GM13976 (cell line): Measurements from ENCODE around the gene SLC25A6.

Experiments
- DNase-seq: peaks from one replicate; pipeline ENCODE4 v3.0.0; 2012; ENCODE audit warnings: low spot score
- CTCF ChIP-seq: IDR thresholded peaks from 2 replicates; pipeline ENCODE4 v1.5.1; 2012; ENCODE audit warnings: borderline replicate concordance, mild to moderate bottlenecking; ENCODE audit not compliant: insufficient read depth; ENCODE audit errors: extremely low read depth, missing control alignments, control extremely low read depth
- in situ Hi-C: fragments of 300-500 bp; cut with MboI; formaldehyde crosslinking; loops from one replicate; pipeline ENCODE4 v1.12.0; 2022; ENCODE audit warnings: low sequenced_read_pairs, mixed read lengths, inconsistent platforms; ENCODE audit not compliant: unreplicated experiment

Gene SLC25A6

DNA sequence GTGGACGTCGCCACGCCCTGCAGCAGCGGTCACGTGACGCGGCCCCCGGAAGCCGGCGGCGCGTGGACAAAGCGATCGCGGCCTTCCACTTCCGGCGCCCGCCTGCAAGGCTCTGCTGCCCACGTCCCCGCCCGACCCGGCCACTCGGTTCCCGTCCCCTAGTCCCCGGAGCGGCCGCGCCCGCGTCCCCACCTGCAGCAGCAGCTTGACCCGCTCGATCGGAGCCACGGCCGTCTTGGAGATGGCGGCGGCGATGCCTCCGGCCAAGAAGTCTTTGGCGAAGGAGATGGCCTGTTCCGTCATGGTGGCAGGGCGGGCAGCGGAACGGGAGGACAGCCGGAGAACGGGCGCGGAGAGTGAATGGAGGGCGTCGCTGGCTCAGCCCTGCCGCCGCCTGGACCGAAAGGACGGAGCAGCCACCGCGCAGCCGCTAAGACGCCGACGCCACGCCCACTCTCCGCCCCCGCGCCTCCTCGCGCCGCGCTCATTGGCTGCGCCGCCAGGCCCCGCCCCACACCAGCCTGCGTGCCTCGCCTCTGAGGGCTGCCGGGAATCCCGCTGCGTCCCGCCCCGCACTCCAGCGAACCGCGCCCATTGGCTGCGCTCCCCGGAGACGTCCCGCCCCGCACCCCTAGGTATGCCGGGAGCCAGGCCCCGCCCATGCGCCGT is at the start of gene SLC25A6:
Gene SLC25A6 (minus strand): TSS at position 407 of the 669 bp plus-strand sequence. CDS start 104 bp downstream, at position 303.
- peak; percentile 100 for DNase-seq
- in situ Hi-C loops: no loop called here
- TF ChIP-seq CTCF: no peak

GRCh38 chrX:1440506-1440905 is 48.6 kb upstream of the SLC25A6 start:
- no peak for TF ChIP-seq CTCF
- in situ Hi-C loops: no loop called here
- DNase-seq: no peak

GRCh38 chrX:1435241-1435895 is 43.5 kb upstream of the SLC25A6 start:
- no peak for TF ChIP-seq CTCF
- DNase-seq: no peak
- in situ Hi-C loops: no loop called here

- DNase-seq: no peak
- TF ChIP-seq CTCF: no peak
- in situ Hi-C loops: no loop called here
These were observed 42.9 kb upstream of the SLC25A6 start for GRCh38 chrX:1434871-1435240.

DNA sequence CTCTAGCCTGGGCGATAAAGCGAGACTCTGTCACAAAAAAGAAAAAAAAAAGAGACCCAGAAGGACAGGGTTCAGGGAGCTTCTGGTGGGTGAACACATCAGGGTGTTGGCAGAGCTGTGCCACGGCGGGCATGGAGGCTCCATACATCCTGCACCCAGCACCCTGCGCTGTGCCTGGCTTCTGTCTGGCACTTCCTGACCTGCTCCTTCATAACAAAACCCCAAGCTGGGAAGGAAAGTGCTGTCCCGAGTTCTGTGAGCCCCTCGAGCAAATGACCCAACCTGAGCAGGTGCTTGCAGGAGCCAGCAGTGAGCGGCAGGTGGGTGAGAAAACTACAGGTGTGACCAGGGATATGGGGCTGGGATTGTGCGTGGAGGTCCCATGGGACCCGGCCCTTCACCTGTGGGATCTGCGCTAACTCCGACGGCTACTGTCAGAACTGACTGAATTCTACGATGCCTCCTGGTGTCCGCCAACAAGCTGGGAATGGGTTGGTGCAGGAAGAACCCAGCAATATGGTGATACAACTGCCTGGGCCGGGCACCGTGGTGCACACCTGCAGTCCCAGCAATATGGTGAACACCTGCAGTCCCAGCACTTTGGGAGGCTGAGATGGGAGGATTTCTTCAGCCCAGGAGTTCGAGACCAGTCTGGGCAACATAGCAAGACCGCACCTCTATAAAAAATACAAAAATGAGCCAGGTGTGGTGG is 41.9 kb upstream of the SLC25A6 start:
- TF ChIP-seq CTCF: no peak
- in situ Hi-C loops: no loop called here
- no peak for DNase-seq

- DNase-seq: no peak
- in situ Hi-C loops: no loop called here
- no peak for TF ChIP-seq CTCF
These were observed 38.5 kb upstream of the SLC25A6 start for GRCh38 chrX:1430451-1430850.
